CMK (cell line): ENCODE data around the gene TNNC1.

ENCODE experiments used
- DNase-seq: peaks from one replicate; pipeline ENCODE4 v3.0.0-alpha.2; 2010; ENCODE audit warnings: low read depth

The TNNC1 gene

DNA sequence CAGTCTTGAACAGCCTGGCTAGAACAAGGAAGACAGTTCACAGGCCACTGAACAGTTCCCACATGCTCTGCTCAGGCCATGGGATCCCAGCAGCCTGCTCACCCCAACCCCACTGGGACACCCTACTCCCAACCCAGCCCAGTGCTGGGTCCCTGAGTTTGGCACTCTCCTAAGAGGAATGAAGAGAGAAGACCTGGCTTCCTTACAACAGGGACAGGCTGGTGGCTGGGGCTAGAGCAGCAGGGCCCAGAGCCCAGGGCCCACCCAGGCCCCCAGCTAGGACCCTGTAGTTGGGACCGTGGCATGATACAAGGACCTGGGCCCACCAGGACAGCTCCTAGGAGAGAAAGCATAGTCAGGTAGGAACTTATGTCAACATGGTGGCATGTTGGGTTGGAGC, 52.3 kb downstream of the TNNC1 start:
- no peak for DNase-seq
